K562 (cell line): ENCODE measurements around the gene ERGIC3. TPM values are rescaled to one million over a fixed set of nuclear protein-coding genes. Genes with fewer than 3 reads are reported as not detected.

Source experiments
- ATAC-seq: fragments of 200-7000 bp; cut with Tn5 transposase; 3 replicates; pipeline ENCODE4 v1.9.1; 2020; ENCODE audit warnings: moderate library complexity
- BruUV-seq: library from RNA; stranded (reverse); fragments of 400-500 nt; replicated peaks from 2 replicates; lab custom pipeline; 2021; lab: Mats Ljungman, UMichigan
- CTCF ChIA-PET: fragments of 300-600 bp; formaldehyde crosslinking; extraction: SDS; loops from one replicate; lab custom pipeline; 2021; ENCODE audit warnings: low intra/inter-chr PET ratio; lab: Yijun Ruan, JAX
- POLR2A ChIA-PET: fragments of 300-600, 350-650 bp; sonication (Branson Sonifier 250); formaldehyde crosslinking; extraction: SDS; loops from one replicate; lab custom pipeline; 2021; ENCODE audit warnings: antibody characterized with exemption, inconsistent platforms; lab: Yijun Ruan, JAX
- DNase-seq, 4 experiments: peaks; one replicate each; pipeline versions ENCODE4 v3.0.0 to v3.0.0-alpha.2; 2011 to 2018; ENCODE audit warnings: low spot score in 3 of 4, mixed read lengths in 3 of 4; ENCODE audit errors: extremely low read depth in 1 of 4
- FAIRE-seq: peaks from 2 replicates; lab custom pipeline; 2011; peaks lifted over from hg19 to GRCh38; lab: Jason Lieb, UNC
- H2AFZ ChIP-seq: 2 replicates; pipeline ENCODE4 v1.6.0; 2011; ENCODE audit warnings: low read depth, low read length, control low read depth, inconsistent platforms
- H3K27ac ChIP-seq: fragments of 200-600 bp; 3 replicates; pipeline ENCODE4 v1.8.0; 2011; ENCODE audit warnings: low read depth, mild to moderate bottlenecking, control low read depth, inconsistent platforms, low read length, moderate library complexity, mixed read lengths; ENCODE audit errors: extremely low read depth
- H3K27me3 ChIP-seq, 2 experiments: fragments of 300-600 bp in 1 of 2; 2 replicates in 1 of 2; 3 replicates in 1 of 2; pipeline versions ENCODE4 v1.6.0 to v1.8.0; 2011; ENCODE audit warnings: inconsistent platforms in 2 of 2, low read length in 2 of 2, mild to moderate bottlenecking in 1 of 2, mixed read lengths in 1 of 2, moderate library complexity in 1 of 2; ENCODE audit not compliant: control insufficient read depth in 2 of 2, insufficient read depth in 2 of 2
- H3K36me3 ChIP-seq: fragments of 300-600 bp; 3 replicates; pipeline ENCODE4 v1.8.0; 2011; ENCODE audit warnings: mild to moderate bottlenecking, low read length, inconsistent platforms; ENCODE audit not compliant: control insufficient read depth, insufficient read depth
- H3K4me1 ChIP-seq, 2 experiments: fragments of 200-600 bp in 1 of 2; replicated peaks in 1 of 2; 2 replicates in 1 of 2; 3 replicates in 1 of 2; pipeline versions ENCODE4 v1.5.1 to v1.8.0; 2011; ENCODE audit warnings: inconsistent platforms in 2 of 2, low read length in 2 of 2, mild to moderate bottlenecking in 1 of 2, mixed read lengths in 1 of 2, moderate library complexity in 1 of 2; ENCODE audit not compliant: control insufficient read depth in 2 of 2, insufficient read depth in 2 of 2
- H3K4me2 ChIP-seq: 2 replicates; pipeline ENCODE4 v1.6.1; 2011; ENCODE audit warnings: low read length, control low read depth, inconsistent platforms, mixed read lengths; ENCODE audit not compliant: insufficient read depth
- H3K4me3 ChIP-seq: fragments of 200-600 bp; sonication (generic), shearing (Covaris generic); 2 replicates; pipeline ENCODE4 v1.5.1; 2016; ENCODE audit warnings: control low read depth, inconsistent platforms
- H3K79me2 ChIP-seq: fragments of 200-600 bp; 3 replicates; pipeline ENCODE4 v1.8.0; 2011; ENCODE audit warnings: low read length, inconsistent platforms; ENCODE audit not compliant: control insufficient read depth, insufficient read depth
- H3K9ac ChIP-seq, 2 experiments: 2 replicates each; pipeline versions ENCODE4 v1.6.0 to v1.6.1; 2011; ENCODE audit warnings: low read depth in 2 of 2, low read length in 2 of 2, control low read depth in 1 of 2, inconsistent platforms in 1 of 2, mild to moderate bottlenecking in 1 of 2, mixed read lengths in 1 of 2; ENCODE audit not compliant: insufficient read depth in 1 of 2
- H3K9me1 ChIP-seq: one replicate; pipeline ENCODE4 v1.6.0; 2011; ENCODE audit warnings: inconsistent platforms, mild to moderate bottlenecking, low read length, moderate library complexity; ENCODE audit not compliant: control insufficient read depth, insufficient read depth
- H3K9me3 ChIP-seq: replicated peaks from 2 replicates; pipeline ENCODE4 v1.5.1; 2011; ENCODE audit warnings: low read depth, low read length, inconsistent platforms; ENCODE audit not compliant: control insufficient read depth, insufficient read depth
- H4K20me1 ChIP-seq: replicated peaks from 2 replicates; pipeline ENCODE4 v1.6.1; 2011; ENCODE audit warnings: low read length, inconsistent platforms, mixed read lengths; ENCODE audit not compliant: control insufficient read depth, insufficient read depth
- CBFB ChIP-seq: sonication (generic); formaldehyde crosslinking; IDR thresholded peaks from 2 replicates; pipeline ENCODE4 v1.4.0; 2020; ENCODE audit warnings: mild to moderate bottlenecking, missing genetic modification reagents
- ELF4 ChIP-seq: fragments of 450-650 bp; formaldehyde crosslinking; IDR thresholded peaks from 2 replicates; pipeline ENCODE4 v1.4.0; 2022; ENCODE audit warnings: missing genetic modification characterization
- FIP1L1 ChIP-seq: fragments of 200-400 bp; formaldehyde crosslinking; IDR thresholded peaks from 2 replicates; pipeline ENCODE4 v1.6.1; 2018; ENCODE audit warnings: mild to moderate bottlenecking, low read depth, low read length; ENCODE audit not compliant: poor library complexity, severe bottlenecking
- KAT8 ChIP-seq: fragments of 450-650 bp; IDR thresholded peaks from 2 replicates; pipeline ENCODE4 v1.6.1; 2016; ENCODE audit warnings: low read depth, mild to moderate bottlenecking
- KLF6 ChIP-seq: fragments of 250-450 bp; sonication (Bioruptor Pico); IDR thresholded peaks from 2 replicates; pipeline ENCODE4 v1.4.0; 2020; ENCODE audit warnings: mild to moderate bottlenecking, moderate library complexity, borderline replicate concordance
- PPARD ChIP-seq: fragments of 250-450 bp; sonication (Bioruptor Pico); IDR thresholded peaks from 2 replicates; pipeline ENCODE4 v1.8.0; 2022; ENCODE audit warnings: inconsistent platforms, mild to moderate bottlenecking, moderate library complexity
- RUNX1 ChIP-seq: sonication (generic); IDR thresholded peaks from 2 replicates; pipeline ENCODE4 v1.6.1; 2016; ENCODE audit warnings: antibody characterized with exemption, low read depth
- SMAD3 ChIP-seq: fragments of 450-650 bp; formaldehyde crosslinking; conservative IDR thresholded peaks from 2 replicates; pipeline ENCODE4 v1.4.0; 2020; ENCODE audit warnings: mild to moderate bottlenecking
- SMARCC2 ChIP-seq: fragments of 450-650 bp; IDR thresholded peaks from 2 replicates; pipeline ENCODE4 v1.6.1; 2017; ENCODE audit warnings: antibody characterized with exemption, moderate library complexity, mild to moderate bottlenecking, low read depth
- STAT6 ChIP-seq: sonication (generic); formaldehyde crosslinking; IDR thresholded peaks from 2 replicates; pipeline ENCODE4 v1.8.1; 2023; ENCODE audit warnings: mild to moderate bottlenecking, missing genetic modification reagents
- TCF7 ChIP-seq: sonication (generic); IDR thresholded peaks from 2 replicates; pipeline ENCODE4 v1.6.1; 2016; ENCODE audit warnings: antibody characterized with exemption, borderline replicate concordance
- THAP7 ChIP-seq: fragments of 250-450 bp; sonication (Bioruptor Pico); IDR thresholded peaks from 2 replicates; pipeline ENCODE4 v1.5.0; 2021
- TRIM25 ChIP-seq: fragments of 450-650 bp; IDR thresholded peaks from 2 replicates; pipeline ENCODE4 v1.7.0; 2016; ENCODE audit warnings: borderline replicate concordance
- ZEB2 ChIP-seq: fragments of 450-650 bp; IDR thresholded peaks from 2 replicates; pipeline ENCODE4 v1.6.1; 2016
- ZKSCAN8 ChIP-seq: fragments of 200-800 bp; sonication (Bioruptor generic); IDR thresholded peaks from 2 replicates; pipeline ENCODE4 v1.6.1; 2016; ENCODE audit warnings: missing genetic modification characterization, missing compliant biosample characterization
- ZNF143 ChIP-seq: sonication (generic); formaldehyde crosslinking; IDR thresholded peaks from 2 replicates; pipeline ENCODE4 v1.9.0; 2022; ENCODE audit warnings: mild to moderate bottlenecking, missing genetic modification reagents
- ZNF668 ChIP-seq: fragments of 250-450 bp; sonication (Bioruptor Pico); IDR thresholded peaks from 2 replicates; pipeline ENCODE4 v1.8.0; 2022; ENCODE audit warnings: mild to moderate bottlenecking, inconsistent platforms
- whole genome bisulfite sequencing: fragments of 100-300 bp; shearing (Covaris generic); methylation state at CpG from one replicate; pipeline ENCODE4 v1.1.6; 2016; ENCODE audit warnings: low coverage, mixed read lengths; ENCODE audit not compliant: insufficient coverage; ENCODE audit errors: missing lambda C conversion rate; 5-methylcytosine and 5-hydroxymethylcytosine counted together
- in situ Hi-C: fragments of 300-500 bp; cut with MboI; formaldehyde crosslinking; loops from 4 replicates; pipeline ENCODE4 v1.15.0; 2018; ENCODE audit warnings: inconsistent platforms, mixed read lengths
- intact Hi-C: fragments of 100-400 bp; cut with micrococcal nuclease; formaldehyde crosslinking; loops from 2 replicates; pipeline ENCODE4 v1.14.2; 2022
- polyA plus RNA-seq, 8 experiments: library from polyadenylated mRNA; depleted of rRNA in 4 of 8; stranded (reverse) in 5 of 8; unstranded in 3 of 8; fragments of >200 nt; fragmentation: Nextera tagmentation in 2 of 8; fragmentation: Illumina TruSeq in 1 of 8; extraction: Ambion mirVana in 2 of 8; extraction: Trizol in 1 of 8; gene quantifications; 2 replicates each; pipeline versions ENCODE4 v1.2.1 to v1.2.3, GENCODE V29; 2011 to 2014; ENCODE audit warnings: inconsistent platforms in 1 of 8, missing spikeins in 1 of 8
- total RNA-seq, 7 experiments: library from RNA; depleted of rRNA in 6 of 7; stranded (reverse); fragments of >200 nt in 6 of 7; fragmentation: Illumina TruSeq in 2 of 7; extraction: Trizol in 2 of 7; gene quantifications; 2 replicates each; pipeline versions ENCODE4 v1.2.1 to v1.2.3, GENCODE V29; 2011 to 2021; ENCODE audit warnings: low replicate concordance in 1 of 7

Gene ERGIC3
- total and polyA plus RNA-seq, 9 of the 15 experiments (the other 6 are each of a cell fraction or from before 2014, with no cell fraction given), result 121 to 278 (median 184) TPM

GRCh38 chr20:35525639-35526038, 16.2 kb upstream of the ERGIC3 start:
- Histone ChIP-seq H3K9me1 (no peaks in the 10 kb centered on the region), H3K4me3 (no peak overlapping the region), H3K9me3 (no peaks in the 10 kb centered on the region), H3K27ac (no peak overlapping the region), H3K27me3 (no peaks in the 10 kb centered on the region), H3K79me2 (no peaks in the 10 kb centered on the region), H3K36me3 (no peaks in the 10 kb centered on the region), H3K9ac (no peak overlapping the region), H3K4me2 (no peak overlapping the region), H4K20me1 (no peaks in the 10 kb centered on the region), H2AFZ (no peak overlapping the region), H3K4me1 (peaks cover 0 to 4% of the 10 kb centered on the region in 2 experiments; a peak in 1 of 5 replicates)
- intact Hi-C loops (no loop called here), in situ Hi-C loops (no loop called here)
- DNase-seq, result no peak
- ChIA-PET CTCF (no interaction called here), POLR2A (no interaction called here)
- 13% methylated on average over 1 of the region's 1 CpG for WGBS
- ATAC-seq, result no peak
- no TSS peak for BruUV-seq
- FAIRE-seq, result no peak
- TF ChIP-seq ELF4 (CRISPR knock-in tag) (no peak), FIP1L1 (no peak), ZNF143 (CRISPR knock-in tag) (no peak), CBFB (no peak), PPARD (CRISPR knock-in tag) (no peak), THAP7 (CRISPR knock-in tag) (no peak), TRIM25 (no peak), KAT8 (no peak), STAT6 (CRISPR knock-in tag) (no peak), SMAD3 (no peak), ZEB2 (no peak), SMARCC2 (no peak), KLF6 (CRISPR knock-in tag) (no peak), TCF7 (no peak), ZKSCAN8 (CRISPR knock-in tag) (no peak), RUNX1 (no peak), ZNF668 (no peak)
